ENCODE results near the gene SGK1.

GRCh38 chr6:134217798-134218140 lies 100.1 kb downstream of the SGK1 start:
- TF ChIP-seq, protein P1, sequence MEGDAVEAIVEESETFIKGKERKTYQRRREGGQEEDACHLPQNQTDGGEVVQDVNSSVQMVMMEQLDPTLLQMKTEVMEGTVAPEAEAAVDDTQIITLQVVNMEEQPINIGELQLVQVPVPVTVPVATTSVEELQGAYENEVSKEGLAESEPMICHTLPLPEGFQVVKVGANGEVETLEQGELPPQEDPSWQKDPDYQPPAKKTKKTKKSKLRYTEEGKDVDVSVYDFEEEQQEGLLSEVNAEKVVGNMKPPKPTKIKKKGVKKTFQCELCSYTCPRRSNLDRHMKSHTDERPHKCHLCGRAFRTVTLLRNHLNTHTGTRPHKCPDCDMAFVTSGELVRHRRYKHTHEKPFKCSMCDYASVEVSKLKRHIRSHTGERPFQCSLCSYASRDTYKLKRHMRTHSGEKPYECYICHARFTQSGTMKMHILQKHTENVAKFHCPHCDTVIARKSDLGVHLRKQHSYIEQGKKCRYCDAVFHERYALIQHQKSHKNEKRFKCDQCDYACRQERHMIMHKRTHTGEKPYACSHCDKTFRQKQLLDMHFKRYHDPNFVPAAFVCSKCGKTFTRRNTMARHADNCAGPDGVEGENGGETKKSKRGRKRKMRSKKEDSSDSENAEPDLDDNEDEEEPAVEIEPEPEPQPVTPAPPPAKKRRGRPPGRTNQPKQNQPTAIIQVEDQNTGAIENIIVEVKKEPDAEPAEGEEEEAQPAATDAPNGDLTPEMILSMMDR (IDR thresholded peaks at IDR 0.05; ENCODE audit: low read depth, low read length, poor library complexity, severe bottlenecking), result no peak
- no peak for TF ChIP-seq EZH2phosphoT487 (IDR thresholded peaks at IDR 0.05; ENCODE audit: borderline replicate concordance, low read length)

Data from DOHH2 (cell line).